SK-N-SH (cell line): ENCODE results near the gene IGSF3.

Source experiments
- TEAD4 ChIP-seq: IDR thresholded peaks from 2 replicates; pipeline ENCODE4 v1.4.0; 2012; ENCODE audit warnings: mild to moderate bottlenecking, borderline replicate concordance; ENCODE audit not compliant: insufficient read depth
- TF ChIP-seq, protein P1 (sequence below): fragments of 200-600 bp; sonication (generic); IDR thresholded peaks from 2 replicates; pipeline ENCODE4 v1.6.1; 2017; ENCODE audit warnings: antibody characterized with exemption, mild to moderate bottlenecking, moderate library complexity

DNA sequence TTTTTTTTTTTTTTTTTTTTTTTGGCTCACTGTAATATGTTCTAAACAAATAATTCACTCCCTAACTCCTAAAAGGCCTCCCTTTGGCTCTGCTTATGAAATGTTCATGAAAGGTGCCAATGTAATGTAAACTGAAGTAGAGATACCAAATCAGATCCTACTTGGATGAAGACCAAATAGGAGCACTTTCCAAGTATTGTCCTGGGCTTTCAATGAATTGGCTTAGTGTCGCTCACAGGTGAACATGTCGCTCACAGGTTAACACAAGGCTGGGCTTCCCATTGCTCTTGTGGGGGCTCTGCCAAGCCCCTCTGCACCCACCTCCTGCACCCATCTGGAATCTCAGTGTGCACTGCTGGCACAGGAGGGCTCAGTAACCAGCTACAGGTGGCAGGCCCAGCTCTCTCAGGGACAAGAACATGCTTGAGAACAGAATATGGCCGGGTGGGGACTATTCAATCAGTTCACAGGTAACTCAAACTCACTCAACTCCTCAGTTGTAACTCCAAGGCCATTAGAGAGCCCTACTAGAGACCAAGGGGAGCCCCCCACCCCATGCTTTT, 86.1 kb downstream of the IGSF3 start:
- TF ChIP-seq, protein P1, sequence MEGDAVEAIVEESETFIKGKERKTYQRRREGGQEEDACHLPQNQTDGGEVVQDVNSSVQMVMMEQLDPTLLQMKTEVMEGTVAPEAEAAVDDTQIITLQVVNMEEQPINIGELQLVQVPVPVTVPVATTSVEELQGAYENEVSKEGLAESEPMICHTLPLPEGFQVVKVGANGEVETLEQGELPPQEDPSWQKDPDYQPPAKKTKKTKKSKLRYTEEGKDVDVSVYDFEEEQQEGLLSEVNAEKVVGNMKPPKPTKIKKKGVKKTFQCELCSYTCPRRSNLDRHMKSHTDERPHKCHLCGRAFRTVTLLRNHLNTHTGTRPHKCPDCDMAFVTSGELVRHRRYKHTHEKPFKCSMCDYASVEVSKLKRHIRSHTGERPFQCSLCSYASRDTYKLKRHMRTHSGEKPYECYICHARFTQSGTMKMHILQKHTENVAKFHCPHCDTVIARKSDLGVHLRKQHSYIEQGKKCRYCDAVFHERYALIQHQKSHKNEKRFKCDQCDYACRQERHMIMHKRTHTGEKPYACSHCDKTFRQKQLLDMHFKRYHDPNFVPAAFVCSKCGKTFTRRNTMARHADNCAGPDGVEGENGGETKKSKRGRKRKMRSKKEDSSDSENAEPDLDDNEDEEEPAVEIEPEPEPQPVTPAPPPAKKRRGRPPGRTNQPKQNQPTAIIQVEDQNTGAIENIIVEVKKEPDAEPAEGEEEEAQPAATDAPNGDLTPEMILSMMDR = no peak
- no peak for TF ChIP-seq TEAD4
